PFSK-1 (cell line): Measurements from ENCODE around the gene SLC25A52.

Experiments used
- FOXP2 ChIP-seq: optimal IDR thresholded peaks from 2 replicates; pipeline ENCODE3; 2011; ENCODE audit warnings: borderline replicate concordance, control low read depth, inconsistent platforms; ENCODE audit not compliant: insufficient read depth; ENCODE audit errors: extremely low read length, extremely low read depth
- POLR2AphosphoS5 ChIP-seq: IDR thresholded peaks from 2 replicates; pipeline ENCODE4 v1.6.1; 2012; ENCODE audit warnings: low read depth, mild to moderate bottlenecking, control low read depth, low read length, moderate library complexity
- REST ChIP-seq, 2 experiments: IDR thresholded peaks; 2 replicates each; pipeline versions ENCODE4 v1.6.1 to v1.8.0; 2011 to 2012; ENCODE audit warnings: low read depth in 2 of 2, low read length in 2 of 2, control low read depth in 1 of 2, inconsistent platforms in 1 of 2, mild to moderate bottlenecking in 1 of 2, moderate library complexity in 1 of 2; ENCODE audit not compliant: insufficient read depth in 1 of 2
- SIN3A ChIP-seq: IDR thresholded peaks from 2 replicates; pipeline ENCODE4 v1.6.1; 2012; ENCODE audit warnings: mild to moderate bottlenecking, low read length, moderate library complexity, borderline replicate concordance; ENCODE audit not compliant: insufficient read depth
- TAF1 ChIP-seq: IDR thresholded peaks from 2 replicates; pipeline ENCODE4 v1.6.1; 2012; ENCODE audit warnings: low read length, control low read depth, borderline replicate concordance; ENCODE audit not compliant: insufficient read depth

Gene SLC25A52

DNA sequence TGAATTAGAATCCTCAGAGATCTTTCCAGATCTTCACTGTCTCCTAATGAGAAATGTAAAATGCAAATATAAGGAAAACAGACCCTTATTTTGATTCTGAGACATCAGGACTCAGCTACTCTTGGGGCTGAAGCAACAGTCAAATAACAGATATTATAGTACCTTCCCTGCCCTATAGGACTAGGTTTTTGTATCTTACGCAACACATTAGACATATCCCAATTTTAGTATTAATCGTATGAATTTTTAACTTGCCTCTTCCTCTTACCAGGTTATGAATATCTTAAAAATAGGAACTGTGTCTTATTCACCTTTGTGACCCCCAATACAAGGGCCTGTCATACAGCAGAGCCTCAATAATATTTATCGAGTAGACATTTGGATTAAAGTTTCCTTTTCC, 12.0 kb upstream of the SLC25A52 start:
- TF ChIP-seq TAF1 (no peak), FOXP2 (no peak)

- TF ChIP-seq POLR2AphosphoS5 (no peak), REST (IDR thresholded peaks at IDR 0.05; ENCODE audit: insufficient read depth in 1 of 2, low read depth in 2 of 2, low read length in 2 of 2) (no peak), TAF1 (no peak)
These were observed 10.4 kb downstream of the SLC25A52 start for GRCh38 chr18:31750273-31750672.

GRCh38 chr18:31746396-31746795, 14.3 kb downstream of the SLC25A52 start:
- TF ChIP-seq REST (IDR thresholded peaks at IDR 0.05; ENCODE audit: insufficient read depth in 1 of 2, low read depth in 2 of 2, low read length in 2 of 2) (no peak), SIN3A (no peak), POLR2AphosphoS5 (no peak), TAF1 (no peak), FOXP2 (no peak)

- no peak for TF ChIP-seq POLR2AphosphoS5
- TF ChIP-seq TAF1, result no peak
- no peak for TF ChIP-seq FOXP2
- TF ChIP-seq SIN3A, result no peak
- TF ChIP-seq REST (IDR thresholded peaks at IDR 0.05; ENCODE audit: insufficient read depth in 1 of 2, low read depth in 2 of 2, low read length in 2 of 2), result no peak
These were observed 16.2 kb downstream of the SLC25A52 start for GRCh38 chr18:31744321-31745067.

- TF ChIP-seq FOXP2 (no peak), POLR2AphosphoS5 (no peak), TAF1 (no peak), SIN3A (no peak), REST (IDR thresholded peaks at IDR 0.05; ENCODE audit: insufficient read depth in 1 of 2, low read depth in 2 of 2, low read length in 2 of 2) (no peak)
These were observed 19.5 kb downstream of the SLC25A52 start for GRCh38 chr18:31741097-31741735.
